Ovary (tissue), 3 donors: ENCODE data around the gene WDFY1.

Source experiments
- CTCF ChIP-seq, 3 donors: fragments of 450-650 bp in 2 of 3; fragments of 200-600 bp in 1 of 3; IDR thresholded peaks; one replicate each; pipeline versions ENCODE4 v1.5.1 to v1.8.0; 2016 to 2022; ENCODE audit warnings: antibody characterized with exemption in 3 of 3, mild to moderate bottlenecking in 1 of 3
- EP300 ChIP-seq: sonication (generic); formaldehyde crosslinking; IDR thresholded peaks from one replicate; pipeline ENCODE4 v1.6.1; 2017; ENCODE audit warnings: antibody characterized with exemption
- donor health status: DM: no; HTN: no; CAD: no.

GRCh38 chr2:223852281-223852795 lies 92.8 kb downstream of the WDFY1 start:
- TF ChIP-seq CTCF (IDR thresholded peaks at IDR 0.05): no peak
- TF ChIP-seq EP300: no peak
